Measurements from ENCODE around the gene PRDX4.
"Not testable (repeated sequence)": the region's sequence is repeated elsewhere in the genome, so short reads cannot be mapped to it uniquely, and the experiment has no call there.

PRDX4 gene

DNA sequence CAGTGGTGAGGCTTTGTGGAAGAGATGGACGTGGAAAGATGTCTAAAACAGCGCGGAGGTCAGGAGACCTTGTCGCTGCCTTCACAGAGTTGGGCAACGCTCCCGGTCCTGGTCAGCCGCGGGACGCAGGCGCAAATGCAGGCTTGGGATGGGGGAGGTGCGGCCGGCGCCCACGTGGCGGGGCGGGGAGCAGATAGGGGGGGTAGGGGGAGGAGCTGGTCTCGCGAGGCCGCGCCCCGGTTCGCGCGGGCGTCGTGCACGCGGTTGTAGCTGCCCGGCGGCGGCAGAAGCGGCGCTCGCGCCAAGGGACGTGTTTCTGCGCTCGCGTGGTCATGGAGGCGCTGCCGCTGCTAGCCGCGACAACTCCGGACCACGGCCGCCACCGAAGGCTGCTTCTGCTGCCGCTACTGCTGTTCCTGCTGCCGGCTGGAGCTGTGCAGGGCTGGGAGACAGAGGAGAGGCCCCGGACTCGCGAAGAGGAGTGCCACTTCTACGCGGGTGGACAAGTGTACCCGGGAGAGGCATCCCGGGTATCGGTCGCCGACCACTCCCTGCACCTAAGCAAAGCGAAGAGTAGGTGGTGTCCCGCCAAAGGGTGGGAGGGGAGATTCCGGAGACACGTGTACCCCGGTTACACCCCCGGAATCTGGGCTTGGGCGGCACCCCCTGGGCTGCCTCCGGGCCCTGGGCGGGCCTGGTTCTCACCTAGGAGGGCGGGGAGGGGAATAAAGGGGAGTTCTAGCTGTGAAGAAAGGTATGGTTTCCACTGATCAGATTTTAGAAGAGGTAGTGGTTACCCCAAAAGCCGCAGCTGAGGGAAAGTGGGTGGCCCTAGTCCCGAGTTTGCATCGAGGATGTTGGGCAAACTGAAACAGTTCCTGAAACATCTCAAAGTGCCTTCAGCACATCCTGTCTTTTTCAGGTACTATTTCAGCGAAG lies at the start of gene PRDX4:
PRDX4 (plus strand) TSS at position 255 of the 939 bp plus-strand sequence; CDS start at position 333, 78 bp downstream.
- peak; percentile 15 to 89 (median 78) for DNase-seq

DNA sequence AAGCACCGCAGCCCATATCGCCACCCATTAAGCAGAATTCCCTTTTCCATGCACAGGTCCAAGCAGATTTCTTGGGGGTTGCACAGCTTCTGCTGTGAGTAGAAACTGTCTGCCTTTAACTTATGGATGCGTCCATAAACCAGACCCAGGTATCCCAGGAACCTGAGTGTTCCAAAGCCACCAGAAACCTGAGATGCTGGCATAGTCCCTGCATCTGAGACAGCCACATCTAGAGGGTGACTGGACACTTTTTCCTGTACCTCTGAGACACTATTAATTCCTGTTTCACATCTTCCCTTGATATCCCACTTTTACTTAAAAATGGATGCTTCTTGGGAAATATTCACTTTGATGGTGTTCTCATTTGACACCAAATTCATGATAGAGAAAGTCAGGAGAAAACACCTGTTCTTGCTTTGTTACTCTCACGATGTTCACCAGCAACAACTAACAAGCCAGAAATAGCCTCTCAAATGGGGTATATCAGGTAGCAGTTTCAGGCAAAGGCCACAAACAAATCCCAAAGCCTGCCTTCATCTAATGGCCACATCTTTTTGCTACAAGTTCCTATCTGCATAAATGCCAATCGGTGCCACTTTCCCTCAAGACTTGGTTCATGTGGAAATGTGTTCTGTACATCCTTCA lies 45.5 kb upstream of the PRDX4 start:
- no peak for DNase-seq

DNA sequence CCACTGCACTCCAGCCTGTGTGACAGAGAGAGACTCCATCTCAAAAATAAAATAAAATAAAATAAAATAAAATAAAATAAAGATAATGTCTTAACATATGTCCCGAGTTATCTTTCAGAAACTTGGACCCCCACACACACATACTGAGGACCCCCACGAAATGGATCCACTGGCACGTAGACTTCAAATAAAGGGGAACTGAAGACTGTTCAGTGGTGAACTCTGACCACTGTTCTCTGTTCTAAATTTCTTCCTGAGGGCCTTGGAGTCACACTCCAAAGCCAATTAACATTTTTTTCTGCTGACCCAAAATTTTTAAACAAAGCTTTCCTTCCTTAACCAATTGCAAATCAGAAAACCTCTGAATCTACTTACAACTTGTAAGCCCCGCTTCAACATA lies 43.5 kb upstream of the PRDX4 start:
- no peak for DNase-seq

DNA sequence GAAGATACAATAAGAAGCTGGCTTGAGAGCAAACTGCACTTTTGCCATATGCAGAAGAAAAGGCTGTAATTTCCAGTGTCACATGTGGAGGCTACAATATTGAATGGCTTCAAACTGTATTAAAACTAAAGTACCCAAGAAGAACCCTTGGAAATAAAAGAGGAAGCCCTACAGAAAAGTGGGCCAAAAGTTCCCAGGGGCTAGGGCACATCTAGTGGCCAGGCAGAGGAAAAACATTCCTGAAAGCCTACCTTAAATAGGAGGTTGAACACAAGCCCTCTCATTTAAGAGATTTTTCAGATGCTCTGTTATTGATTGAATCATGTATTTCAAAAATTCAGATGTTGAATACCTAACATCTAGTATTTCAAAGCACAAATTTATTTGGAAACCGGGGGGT lies 40.6 kb upstream of the PRDX4 start:
- no peak for DNase-seq

- no peak for DNase-seq
These were observed 39.2 kb upstream of the PRDX4 start for GRCh38 chrX:23628131-23628530.

DNA sequence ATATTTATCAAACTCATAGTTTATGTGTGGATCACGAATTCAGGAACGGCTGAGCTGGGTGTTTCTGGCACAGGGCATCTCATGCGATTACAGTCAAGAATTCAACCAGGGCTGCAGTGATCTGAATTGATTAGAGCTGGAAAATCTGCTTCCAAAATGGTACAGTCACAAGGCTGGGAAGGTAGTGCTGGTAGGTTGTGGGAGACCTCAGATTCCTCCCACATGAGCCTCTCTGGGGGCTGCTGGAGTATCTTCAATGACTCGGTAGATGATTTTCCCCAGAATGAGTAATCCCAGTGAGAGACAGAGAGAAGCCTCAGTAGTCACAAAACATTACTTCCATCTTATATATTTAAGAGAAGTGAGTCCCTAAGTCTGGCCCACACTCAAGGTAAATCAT lies 36.2 kb upstream of the PRDX4 start:
- DNase-seq: peak in 4 of 56 donors; percentile 0 to 12 (median 6)

- no peak for DNase-seq
These were observed 33.3 kb upstream of the PRDX4 start for GRCh38 chrX:23633834-23634580.

- DNase-seq: no peak
These were observed 30.1 kb upstream of the PRDX4 start for GRCh38 chrX:23637187-23637586.

DNA sequence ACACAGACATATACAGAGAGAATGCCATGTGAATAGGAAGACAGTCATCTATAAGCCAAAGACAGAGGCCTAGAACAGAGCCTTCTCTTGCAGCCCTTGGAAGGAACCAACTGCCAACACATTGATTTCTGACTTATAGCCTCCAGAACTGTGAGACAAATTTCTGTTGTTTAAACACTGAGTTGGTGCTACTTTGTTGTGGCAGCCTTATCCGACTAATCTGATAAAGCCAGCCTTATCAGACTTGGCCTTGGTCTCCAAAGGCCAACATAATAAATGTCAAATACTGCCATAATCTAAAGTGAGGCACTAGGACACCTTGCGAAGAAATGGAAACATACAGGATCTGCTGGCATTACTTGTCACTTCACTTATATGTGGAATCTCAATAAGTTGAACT lies 24.3 kb upstream of the PRDX4 start:
- DNase-seq: no peak

GRCh38 chrX:23644744-23645143 lies 22.5 kb upstream of the PRDX4 start:
- DNase-seq: no peak

DNA sequence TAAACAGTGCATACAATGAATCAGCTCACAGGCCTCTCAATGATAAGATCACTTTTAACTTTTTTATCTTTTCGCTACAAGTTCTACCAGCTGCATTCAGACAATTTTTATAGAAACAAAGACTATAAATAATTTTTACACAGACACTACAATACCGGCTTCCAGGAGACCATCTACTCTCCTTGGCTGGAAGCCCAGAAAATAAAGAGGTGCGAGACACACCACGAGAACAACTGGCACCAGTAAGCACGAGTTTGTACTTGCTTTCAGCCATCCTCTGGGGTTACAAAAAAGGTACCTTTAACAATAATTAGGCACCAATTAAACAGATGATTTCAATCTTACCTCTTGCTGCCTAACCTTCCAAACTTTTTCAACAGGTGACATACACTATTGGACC lies 11.2 kb upstream of the PRDX4 start:
- DNase-seq: no peak

- DNase-seq: no peak
These were observed 10.6 kb upstream of the PRDX4 start for GRCh38 chrX:23656684-23657083.

DNA sequence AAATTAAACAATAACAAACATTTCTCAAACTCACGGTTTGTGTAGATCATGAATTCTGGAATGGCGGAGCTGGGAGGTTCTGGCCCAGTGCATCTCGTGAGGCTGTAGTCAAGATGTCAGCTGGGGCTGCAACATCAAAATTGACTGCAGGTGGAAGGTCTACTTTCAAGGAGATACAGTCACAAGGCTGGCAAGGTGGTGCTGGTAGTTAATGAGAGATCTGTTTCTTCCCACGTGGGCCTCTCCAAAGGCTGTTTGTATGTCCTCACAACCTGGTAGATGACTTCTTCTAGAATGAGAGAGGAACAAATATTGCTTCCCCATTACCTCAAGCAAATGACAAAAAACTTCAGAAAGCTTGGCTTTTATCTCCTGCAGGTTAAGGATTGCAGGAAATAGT lies 8.0 kb upstream of the PRDX4 start:
- DNase-seq: no peak

DNA sequence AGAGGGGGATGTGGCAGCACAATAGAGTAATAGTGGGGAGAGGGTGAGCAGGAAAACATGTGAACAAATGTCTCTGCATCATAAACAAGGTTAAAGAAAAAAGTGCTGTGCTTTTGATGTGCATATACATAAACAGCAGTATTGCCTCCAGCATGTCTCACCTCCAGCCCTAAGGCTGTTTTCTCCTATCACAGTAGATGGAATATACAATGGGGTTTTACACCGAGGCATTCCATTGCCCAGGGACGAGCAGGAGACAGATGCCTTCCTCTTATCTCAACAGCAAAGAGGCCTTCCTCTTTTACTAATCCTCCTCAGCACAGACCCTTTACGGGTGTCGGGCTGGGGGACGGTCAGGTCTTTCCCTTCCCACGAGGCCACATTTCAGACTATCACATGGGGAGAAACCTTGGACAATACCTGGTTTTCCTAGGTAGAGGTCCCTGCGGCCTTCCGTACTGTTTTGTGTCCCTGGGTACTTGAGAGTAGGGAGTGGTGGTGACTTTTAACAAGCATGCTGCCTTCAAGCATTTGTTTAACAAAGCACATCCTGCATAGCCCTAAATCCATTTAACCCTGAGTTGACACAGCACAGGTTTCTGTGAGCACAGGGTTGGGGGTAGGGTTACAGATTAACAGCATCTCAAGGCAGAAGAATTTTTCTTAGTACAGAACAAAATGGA lies 7.1 kb upstream of the PRDX4 start:
- not testable (repeated sequence) for DNase-seq

GRCh38 chrX:23660766-23661132 lies 6.5 kb upstream of the PRDX4 start:
- DNase-seq: no peak

GRCh38 chrX:23661671-23662070 lies 5.6 kb upstream of the PRDX4 start:
- DNase-seq: no peak

GRCh38 chrX:23662187-23662586 lies 5.1 kb upstream of the PRDX4 start:
- DNase-seq: no peak

- no peak for DNase-seq
These were observed 4.4 kb upstream of the PRDX4 start for GRCh38 chrX:23662853-23663252.

DNA sequence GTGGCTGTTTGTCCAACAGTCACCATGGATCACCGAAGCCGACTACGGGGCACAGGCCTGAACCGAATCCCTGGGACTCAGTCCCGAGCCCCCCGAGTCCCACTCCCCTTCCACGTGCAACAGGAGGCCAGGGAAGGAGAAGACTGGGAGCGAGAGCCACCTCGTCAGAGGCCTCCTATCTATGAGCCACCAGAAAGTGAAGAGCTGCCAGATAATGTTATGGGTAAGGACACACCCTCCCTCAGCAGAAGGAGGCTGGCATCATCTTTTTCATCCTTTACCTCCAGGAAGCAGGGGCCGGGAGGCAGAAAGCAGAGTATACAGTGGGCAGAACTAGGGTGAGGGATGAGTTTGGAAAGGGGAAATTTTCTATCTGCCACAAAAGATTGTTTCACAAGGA lies 2.8 kb upstream of the PRDX4 start:
- DNase-seq: no peak

DNA sequence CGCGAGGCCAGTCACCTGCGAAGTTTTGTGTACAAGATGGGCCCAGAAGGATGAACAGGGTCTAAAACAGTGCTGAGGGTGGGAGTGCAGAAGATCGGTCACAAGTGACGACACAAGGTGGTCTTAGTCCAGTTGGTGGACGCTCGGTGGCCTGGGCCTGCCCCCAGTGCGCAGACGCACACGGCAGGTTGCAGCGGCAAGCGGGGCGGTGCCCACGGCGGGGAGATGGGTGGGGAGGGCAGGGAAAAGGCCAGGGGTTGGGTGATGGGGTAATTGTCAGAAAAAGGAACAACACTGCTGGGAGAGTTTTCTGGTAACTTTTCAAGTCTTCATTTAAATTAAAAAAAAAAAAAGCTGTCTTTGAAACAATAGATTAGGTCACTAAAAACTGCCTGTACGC lies 1.0 kb upstream of the PRDX4 start:
- DNase-seq: no peak

- no peak for DNase-seq
These were observed 1.0 kb downstream of the PRDX4 start for GRCh38 chrX:23668335-23668734.

- no peak for DNase-seq
These were observed 3.2 kb downstream of the PRDX4 start for GRCh38 chrX:23670528-23670927.

All from nucleus accumbens (tissue), 56 donors.